HG03196 (cell line): ENCODE results near the gene OR11H7.
"Not testable (repeated sequence)": the region's sequence is repeated elsewhere in the genome, so short reads cannot be mapped to it uniquely, and the experiment has no call there.

Source experiments
- ATAC-seq: cut with Tn5 transposase; IDR thresholded peaks from one replicate; pipeline ENCODE4 v1.9.1; 2021; ENCODE audit not compliant: unreplicated experiment

Gene OR11H7

DNA sequence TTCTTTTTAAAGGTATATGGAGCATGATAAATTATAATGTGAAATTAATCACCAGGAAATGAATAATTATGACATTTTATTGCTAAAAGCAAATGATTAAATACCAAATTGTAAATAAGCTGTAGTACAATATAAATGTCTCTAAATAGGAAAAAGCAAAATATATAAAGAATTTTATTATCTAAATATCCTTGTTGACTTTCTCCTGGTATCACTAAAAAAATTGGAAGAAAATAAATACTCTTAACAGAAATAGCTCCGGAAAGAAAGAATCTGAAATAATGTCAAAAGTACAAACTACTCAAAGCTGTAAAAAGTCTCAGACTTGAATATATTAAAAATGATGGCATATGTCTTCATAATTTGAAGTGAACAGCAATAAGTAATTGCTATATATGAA lies at the start of gene OR11H7:
Gene OR11H7, plus strand, starts transcription at position 301 of the 400 bp plus-strand sequence.
- ATAC-seq = no peak

DNA sequence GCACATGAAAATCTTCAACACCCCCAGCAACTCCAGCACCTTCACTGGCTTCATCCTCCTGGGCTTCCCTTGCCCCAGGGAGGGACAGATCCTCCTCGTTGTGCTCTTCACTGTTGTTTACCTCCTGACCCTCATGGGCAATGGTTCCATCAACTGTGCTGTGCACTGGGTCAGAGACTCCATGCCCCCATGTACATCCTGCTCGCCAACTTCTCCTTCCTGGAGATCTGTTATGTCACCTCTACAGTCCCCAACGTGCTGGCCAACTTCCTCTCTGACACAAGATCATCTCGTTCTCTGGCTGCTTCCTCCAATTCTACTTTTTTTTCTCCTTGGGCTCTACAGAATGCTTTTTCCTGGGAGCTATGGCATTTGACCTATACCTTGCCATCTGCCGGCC lies 49.6 kb upstream of the OR11H7 start:
- no peak for ATAC-seq

- ATAC-seq = no peak
Measured at GRCh38 chr14:20179880-20180279, 48.9 kb upstream of the OR11H7 start.

- ATAC-seq = no peak
Measured at GRCh38 chr14:20180486-20180885, 48.3 kb upstream of the OR11H7 start.

- no peak for ATAC-seq
Measured at GRCh38 chr14:20184181-20184580, 44.6 kb upstream of the OR11H7 start.

GRCh38 chr14:20190596-20190995 lies 38.2 kb upstream of the OR11H7 start, which contains the start of gene OR11G2:
Gene OR11G2, plus strand, starts transcription at chr14:20190896. Its CDS starts 6,542 bp downstream, at chr14:20197438.
- no peak for ATAC-seq

GRCh38 chr14:20191396-20191795 lies 37.4 kb upstream of the OR11H7 start:
- no peak for ATAC-seq

- ATAC-seq = no peak
Measured at GRCh38 chr14:20194101-20194500, 34.7 kb upstream of the OR11H7 start.

DNA sequence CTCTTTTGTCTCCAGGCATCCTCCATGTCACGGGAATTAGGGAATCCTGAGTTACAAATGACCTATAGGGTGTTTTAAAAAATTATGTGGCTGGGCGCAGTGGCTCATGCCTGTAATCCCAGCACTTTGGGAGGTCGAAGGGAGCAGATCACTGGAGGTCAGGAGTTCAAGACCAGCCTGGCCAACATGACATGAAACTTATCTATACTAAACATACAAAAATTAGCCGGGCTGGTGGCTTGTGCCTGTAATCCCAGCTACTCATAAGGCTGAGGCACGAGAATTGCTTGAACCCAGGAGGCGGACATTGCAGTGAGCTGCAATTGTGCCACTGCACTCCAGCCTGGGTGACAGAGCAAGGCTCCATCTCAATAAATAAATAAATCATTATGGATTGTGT lies 33.6 kb upstream of the OR11H7 start:
- not testable (repeated sequence) for ATAC-seq

DNA sequence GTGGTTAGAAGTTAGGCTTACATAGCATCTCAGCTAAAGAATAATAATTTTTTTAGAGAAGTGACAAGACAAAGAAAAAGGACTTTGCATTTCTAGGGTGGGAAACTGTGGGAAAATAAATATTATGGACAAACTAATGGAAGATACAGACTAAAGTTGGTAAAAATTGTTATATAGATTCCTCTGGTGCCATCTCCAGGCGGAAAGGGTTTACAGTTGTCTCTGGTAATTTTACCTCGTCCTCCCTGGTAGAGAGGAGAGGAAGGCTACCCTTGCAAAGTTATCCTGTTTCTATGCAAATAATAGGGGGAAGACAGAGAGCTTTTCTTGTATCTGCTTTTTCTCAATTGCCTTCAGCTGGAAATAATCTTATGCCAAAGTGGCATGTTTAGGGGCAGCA lies 32.9 kb upstream of the OR11H7 start:
- ATAC-seq = no peak

GRCh38 chr14:20197459-20197858 lies 31.3 kb upstream of the OR11H7 start:
- no peak for ATAC-seq

DNA sequence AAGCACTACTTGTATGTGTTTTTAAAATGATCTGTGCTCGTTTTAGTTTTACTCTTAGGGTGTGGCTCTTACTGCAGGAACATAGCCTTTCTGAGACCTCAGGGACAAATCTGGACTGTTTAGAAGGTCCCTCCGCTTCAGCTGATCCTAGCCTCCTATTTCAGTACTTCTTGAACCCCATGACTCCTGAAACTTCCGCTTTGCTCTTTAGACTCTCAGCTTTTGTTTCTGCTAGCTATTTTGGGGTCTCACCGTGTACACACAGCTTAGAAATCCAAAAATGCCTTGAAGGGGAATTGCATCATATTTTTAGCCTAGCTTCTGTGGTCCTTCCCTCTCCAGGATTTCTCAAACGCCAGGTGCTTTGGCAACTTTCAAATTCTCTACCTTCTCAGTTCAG lies 29.8 kb upstream of the OR11H7 start:
- no peak for ATAC-seq

DNA sequence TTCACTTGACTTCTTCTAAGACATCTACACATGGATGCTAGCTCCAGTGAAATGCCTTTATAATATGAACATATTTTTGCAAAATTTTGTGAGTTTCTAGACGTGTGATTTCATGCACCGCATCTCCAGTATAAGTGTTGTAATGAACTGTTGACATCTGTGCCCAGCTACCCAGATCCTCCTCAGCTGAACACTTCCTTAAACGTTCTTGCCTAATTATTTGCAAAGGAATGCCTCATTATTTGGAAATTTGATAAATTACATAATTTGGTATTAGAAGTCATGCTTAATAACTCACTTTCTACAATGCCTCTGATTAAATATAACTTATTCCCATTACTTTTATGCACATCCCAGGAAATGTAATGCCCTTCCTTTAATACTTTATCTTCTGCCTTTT lies 24.1 kb upstream of the OR11H7 start:
- ATAC-seq = no peak

DNA sequence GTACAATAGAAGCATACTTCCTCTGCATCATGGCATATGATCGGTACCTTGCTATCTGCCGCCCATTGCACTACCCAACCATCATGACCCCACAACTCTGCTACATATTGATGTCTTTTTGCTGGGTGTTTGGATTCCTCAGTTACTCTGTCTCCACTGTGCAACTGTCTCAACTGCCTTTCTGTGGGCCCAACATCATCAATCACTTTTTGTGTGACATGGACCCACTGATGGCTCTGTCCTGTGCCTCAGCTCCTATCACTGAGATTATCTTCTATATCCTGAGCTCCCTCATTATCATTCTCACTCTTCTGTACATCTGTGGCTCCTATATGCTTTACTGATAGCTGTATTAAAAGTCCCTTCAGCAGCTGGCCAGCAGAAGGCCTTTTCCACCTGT lies 19.2 kb upstream of the OR11H7 start:
- no peak for ATAC-seq

DNA sequence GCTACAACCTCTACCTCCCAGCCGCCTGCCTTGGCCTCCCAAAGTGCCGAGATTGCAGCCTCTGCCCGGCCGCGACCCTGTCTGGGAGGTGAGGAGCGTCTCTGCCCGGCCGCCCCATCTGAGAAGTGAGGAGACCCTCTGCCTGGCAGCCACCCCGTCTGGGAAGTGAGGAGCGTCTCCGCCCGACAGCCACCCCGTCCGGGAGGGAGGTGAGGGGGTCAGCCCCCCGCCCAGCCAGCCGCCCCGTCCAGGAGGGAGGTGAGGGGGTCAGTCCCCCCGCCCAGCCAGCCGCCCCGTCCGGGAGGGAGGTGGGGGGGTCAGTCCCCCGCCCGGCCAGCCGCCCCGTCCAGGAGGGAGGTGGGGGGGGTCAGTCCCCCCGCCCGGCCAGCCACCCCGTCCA lies 16.4 kb upstream of the OR11H7 start:
- not testable (repeated sequence) for ATAC-seq

GRCh38 chr14:20215196-20215595 lies 13.6 kb upstream of the OR11H7 start:
- ATAC-seq = no peak

DNA sequence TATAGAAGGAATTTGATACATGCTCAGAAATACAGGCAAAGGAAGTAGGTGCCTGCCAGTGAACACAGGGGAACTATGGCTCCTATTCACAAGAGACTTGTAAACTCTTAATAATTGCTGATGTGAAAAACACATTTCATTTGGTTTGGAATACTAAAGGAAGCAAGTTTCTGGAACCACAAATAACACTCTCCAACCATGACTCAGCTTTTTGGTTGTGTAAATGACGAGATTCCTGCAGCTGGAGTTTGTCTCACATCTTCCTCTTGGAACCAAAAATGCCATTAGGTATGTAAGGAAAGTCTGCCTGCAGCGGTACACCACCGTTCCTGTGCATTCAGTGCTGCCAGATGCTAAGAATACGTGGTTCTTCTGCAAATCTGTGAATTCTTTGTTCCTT lies 9.7 kb upstream of the OR11H7 start:
- ATAC-seq = no peak

- no peak for ATAC-seq
Measured at GRCh38 chr14:20223410-20223809, 5.4 kb upstream of the OR11H7 start, which contains the start of gene OR11H6. Gene OR11H6, plus strand, starts transcription at chr14:20223710. Its CDS starts 0 bp downstream, at chr14:20223710.

GRCh38 chr14:20235415-20235814 lies 6.6 kb downstream of the OR11H7 start:
- ATAC-seq = not testable (repeated sequence)

DNA sequence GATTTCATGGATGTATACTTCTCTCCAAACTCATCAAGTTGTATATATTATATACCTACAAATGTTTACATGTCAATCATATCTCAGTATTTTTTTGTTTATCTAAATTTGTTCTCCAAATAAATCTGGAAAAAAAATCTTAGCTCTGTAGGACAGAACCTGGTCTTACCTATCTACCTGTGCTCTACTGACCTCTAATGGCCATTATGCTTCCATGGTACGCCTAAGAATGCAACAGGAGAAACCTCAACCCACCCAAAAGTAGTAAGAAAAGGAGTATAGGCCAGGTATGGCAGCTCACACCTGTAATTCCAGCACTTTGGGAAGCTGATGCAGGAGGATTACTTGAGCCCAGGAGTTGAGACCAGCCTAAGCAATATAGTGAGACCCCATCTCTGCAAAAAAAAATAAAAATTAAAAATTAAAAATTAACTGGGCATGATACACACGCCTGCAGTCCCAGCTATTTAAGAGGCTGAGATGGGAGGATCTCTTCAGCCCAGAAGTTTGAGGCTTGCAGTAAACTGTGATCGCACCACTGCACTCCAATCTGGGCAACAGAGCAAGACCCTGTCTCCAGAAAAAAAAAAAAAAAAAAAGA lies 19.0 kb downstream of the OR11H7 start:
- no peak for ATAC-seq

GRCh38 chr14:20262642-20263128 lies 33.9 kb downstream of the OR11H7 start:
- no peak for ATAC-seq

- not testable (repeated sequence) for ATAC-seq
Measured at GRCh38 chr14:20264361-20264760, 35.6 kb downstream of the OR11H7 start.

DNA sequence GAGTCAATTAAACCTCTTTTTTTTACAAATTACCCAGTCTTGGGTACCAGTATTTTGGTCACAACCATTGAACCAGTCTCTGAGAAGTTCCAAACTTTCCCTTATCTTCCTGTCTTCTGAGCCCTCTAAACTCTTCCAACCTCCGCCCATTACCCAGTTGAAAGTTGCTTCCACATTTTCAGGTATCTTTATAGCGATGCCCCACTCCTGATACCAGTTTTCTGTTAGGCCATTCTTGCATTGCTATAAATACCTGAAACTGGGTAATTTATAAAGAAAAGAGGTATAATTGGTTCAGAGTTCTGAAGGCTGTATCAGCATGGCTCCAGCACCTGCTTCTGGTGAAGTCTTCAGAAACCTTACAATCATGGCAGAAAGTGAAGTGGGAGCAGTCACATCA lies 45.3 kb downstream of the OR11H7 start:
- ATAC-seq = no peak
